GM23338 (cell line): Measurements from ENCODE around the gene PDE4B. TPM values are rescaled to one million over a fixed set of nuclear protein-coding genes. Genes with fewer than 3 reads are reported as not detected.

Experiments used
- ATAC-seq: fragments of 200-7000 bp; cut with Tn5 transposase; 3 replicates; pipeline ENCODE4 v1.9.1; 2020
- DNase-seq: peaks from one replicate; pipeline ENCODE4 v3.0.0-alpha.2; 2015; ENCODE audit warnings: low spot score
- H2AFZ ChIP-seq: fragments of 200-600 bp; sonication (generic); 2 replicates; pipeline ENCODE4 v1.8.0; 2016; ENCODE audit warnings: antibody characterized with exemption, mild to moderate bottlenecking, moderate library complexity
- H3F3A ChIP-seq: fragments of 200-600 bp; sonication (generic); replicated peaks from 2 replicates; pipeline ENCODE4 v1.8.0; 2017; ENCODE audit warnings: antibody characterized with exemption, mixed run types, low read depth
- H3K27ac ChIP-seq: fragments of 200-600 bp; sonication (generic); 2 replicates; pipeline ENCODE4 v1.6.1; 2016; ENCODE audit warnings: low read depth
- H3K27me3 ChIP-seq: fragments of 200-600 bp; sonication (generic); 2 replicates; pipeline ENCODE4 v1.8.0; 2016; ENCODE audit warnings: mild to moderate bottlenecking, mixed run types, moderate library complexity; ENCODE audit not compliant: insufficient read depth
- H3K36me3 ChIP-seq: fragments of 200-600 bp; sonication (generic); 2 replicates; pipeline ENCODE4 v1.8.0; 2016; ENCODE audit warnings: mild to moderate bottlenecking; ENCODE audit not compliant: insufficient read depth
- H3K4me1 ChIP-seq: fragments of 200-600 bp; sonication (generic); 2 replicates; pipeline ENCODE4 v1.8.0; 2016; ENCODE audit warnings: mild to moderate bottlenecking, moderate library complexity; ENCODE audit not compliant: insufficient read depth
- H3K4me2 ChIP-seq: fragments of 200-600 bp; sonication (generic); 2 replicates; pipeline ENCODE4 v1.7.1; 2017; ENCODE audit warnings: mixed run types
- H3K4me3 ChIP-seq: fragments of 200-600 bp; sonication (generic); 2 replicates; pipeline ENCODE4 v1.6.1; 2016; ENCODE audit warnings: mixed run types
- H3K79me2 ChIP-seq: fragments of 200-600 bp; sonication (generic); replicated peaks from 2 replicates; pipeline ENCODE4 v1.8.0; 2017; ENCODE audit warnings: mild to moderate bottlenecking; ENCODE audit not compliant: insufficient read depth
- H3K9me2 ChIP-seq: fragments of 200-600 bp; sonication (generic); 2 replicates; pipeline ENCODE4 v1.8.0; 2017; ENCODE audit not compliant: insufficient read depth
- H4K20me1 ChIP-seq: fragments of 200-600 bp; sonication (generic); replicated peaks from 2 replicates; pipeline ENCODE4 v1.8.0; 2017; ENCODE audit warnings: mild to moderate bottlenecking; ENCODE audit not compliant: insufficient read depth
- H3K27ac Mint-ChIP-seq: 2 replicates; pipeline ENCODE4 v1.8.0; 2020; ENCODE audit warnings: inconsistent platforms, mild to moderate bottlenecking, moderate library complexity, mixed read lengths
- H3K27me3 Mint-ChIP-seq: 3 replicates; pipeline ENCODE4 v1.8.0; 2022; ENCODE audit warnings: low read depth, mild to moderate bottlenecking, moderate library complexity, mixed read lengths, inconsistent platforms; ENCODE audit not compliant: insufficient read depth, poor library complexity
- H3K36me3 Mint-ChIP-seq: 3 replicates; pipeline ENCODE4 v1.8.0; 2021; ENCODE audit warnings: low read depth, mild to moderate bottlenecking, inconsistent platforms, moderate library complexity, mixed read lengths
- H3K4me1 Mint-ChIP-seq: 3 replicates; pipeline ENCODE4 v1.8.0; 2020; ENCODE audit warnings: mild to moderate bottlenecking, inconsistent platforms, mixed read lengths
- H3K4me3 Mint-ChIP-seq: 3 replicates; pipeline ENCODE4 v1.8.0; 2021; ENCODE audit warnings: moderate library complexity, mild to moderate bottlenecking, inconsistent platforms, mixed read lengths
- H3K9me3 Mint-ChIP-seq: 3 replicates; pipeline ENCODE4 v1.8.0; 2020; ENCODE audit warnings: moderate library complexity, mild to moderate bottlenecking, inconsistent platforms, mixed read lengths
- CREB1 ChIP-seq: fragments of 250-450 bp; sonication (Bioruptor Pico); IDR thresholded peaks from 2 replicates; pipeline ENCODE4 v1.5.0; 2020; ENCODE audit warnings: low read depth, mild to moderate bottlenecking, moderate library complexity
- CTCF ChIP-seq, 2 experiments: fragments of 200-600 bp in 1 of 2; sonication (generic) in 1 of 2; conservative IDR thresholded peaks; 2 replicates each; pipeline versions ENCODE4 v1.5.1 to v1.6.1; 2016 to 2017; ENCODE audit warnings: antibody characterized with exemption in 2 of 2, low read depth in 2 of 2, mild to moderate bottlenecking in 2 of 2, moderate library complexity in 1 of 2
- ETS1 ChIP-seq: IDR thresholded peaks from 2 replicates; pipeline ENCODE4 v1.6.1; 2016; ENCODE audit warnings: antibody characterized with exemption
- EZH2 ChIP-seq: fragments of 200-600 bp; sonication (generic); IDR thresholded peaks from one replicate; pipeline ENCODE4 v1.8.0; 2017; ENCODE audit warnings: antibody characterized with exemption, mild to moderate bottlenecking, low read depth; ENCODE audit not compliant: unreplicated experiment
- EZH2phosphoT487 ChIP-seq: fragments of 200-600 bp; sonication (generic); IDR thresholded peaks from one replicate; pipeline ENCODE4 v1.8.1; 2018; ENCODE audit warnings: antibody characterized with exemption; ENCODE audit not compliant: unreplicated experiment
- JUNB ChIP-seq: IDR thresholded peaks from one replicate; pipeline ENCODE4 v1.6.1; 2016; ENCODE audit warnings: antibody characterized with exemption; ENCODE audit not compliant: unreplicated experiment
- NANOG ChIP-seq: IDR thresholded peaks from 2 replicates; pipeline ENCODE4 v1.6.1; 2016; ENCODE audit warnings: antibody characterized with exemption, borderline replicate concordance
- ZNF114 ChIP-seq: fragments of 250-450 bp; sonication (Bioruptor Pico); IDR thresholded peaks from 2 replicates; pipeline ENCODE4 v1.5.0; 2020; ENCODE audit warnings: mild to moderate bottlenecking, moderate library complexity
- polyA plus RNA-seq: library from polyadenylated mRNA; unstranded; fragments of >200 nt; fragmentation: Nextera tagmentation; extraction: Ambion mirVana; gene quantifications from 2 replicates; pipeline ENCODE4 v1.2.1, GENCODE V29; 2016
- total RNA-seq: library from RNA; depleted of rRNA; stranded (reverse); fragments of >200 nt; shearing (Covaris generic); gene quantifications from 2 replicates; pipeline ENCODE4 v1.2.3, GENCODE V29; 2014
- TF ChIP-seq, protein P1 (sequence below): fragments of 250-450 bp; sonication (Bioruptor Pico); IDR thresholded peaks from 2 replicates; pipeline ENCODE4 v1.5.0; 2020; ENCODE audit warnings: mild to moderate bottlenecking, moderate library complexity

PDE4B gene
- total and polyA plus RNA-seq, 2 experiments from 2014 or later: 14.0 to 25.6 TPM

DNA sequence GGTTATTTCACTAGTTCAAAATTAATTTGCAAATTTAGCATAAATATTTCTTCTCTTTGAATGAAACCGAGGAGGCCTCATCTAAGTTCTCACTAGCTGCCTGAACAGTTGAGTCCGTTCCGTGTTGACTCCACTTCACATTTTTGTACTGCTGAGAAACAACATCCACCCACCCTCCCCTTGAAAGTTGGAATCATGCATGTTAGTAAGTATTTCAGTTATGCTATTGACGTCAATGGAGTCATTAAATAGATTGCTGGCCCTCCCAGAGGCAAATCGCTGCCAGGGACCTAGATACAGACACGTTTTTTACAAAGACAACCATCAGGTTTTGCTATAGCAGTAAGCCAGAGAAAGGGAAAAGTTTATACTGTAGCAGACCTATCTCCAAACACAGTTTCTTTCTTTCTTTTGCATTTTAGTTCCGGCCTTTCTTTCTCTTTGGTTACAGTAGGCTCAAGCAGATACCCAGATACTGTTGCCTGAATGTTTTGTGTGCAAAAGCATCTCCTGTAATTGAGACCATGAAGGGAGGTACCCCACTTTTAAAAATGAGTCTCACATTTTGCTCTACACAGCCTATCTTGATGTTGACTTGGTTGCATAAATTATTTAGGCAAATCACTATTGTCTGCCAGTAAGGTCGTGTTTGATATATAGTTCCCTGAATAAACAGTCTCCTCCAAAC, 478.7 kb downstream of the PDE4B start:
- H3K36me3 Mint-ChIP-seq: no peaks in the 10 kb centered on the region
- peak overlapping the region; percentile 54 for H3K4me2 ChIP-seq

DNA sequence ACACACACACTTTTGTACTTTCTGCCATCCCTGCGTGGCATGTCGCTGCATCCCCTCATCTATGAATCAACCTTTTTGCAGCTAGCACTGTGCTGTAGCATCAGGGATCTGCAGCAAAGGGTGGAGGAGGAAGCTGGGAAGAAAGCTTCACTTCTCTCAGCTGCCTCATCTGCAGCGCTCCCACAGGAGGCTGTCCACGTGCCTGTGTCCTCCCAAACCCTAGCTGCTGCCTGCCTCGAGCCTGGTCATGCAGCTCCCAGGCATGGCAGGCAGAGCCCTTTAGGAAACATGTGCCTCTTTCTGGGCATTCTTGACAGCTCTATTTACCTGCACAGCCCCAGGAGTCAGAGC, 479.2 kb downstream of the PDE4B start:
- no peak overlapping the region for H3K27ac Mint-ChIP-seq
- TF ChIP-seq ETS1 (no peak), EZH2 (no peak), ZNF114 (CRISPR knock-in tag) (no peak), CTCF (conservative IDR thresholded peaks at IDR 0.05; ENCODE audit: low read depth in 2 of 2) (no peak), NANOG (no peak), JUNB (no peak)
- TF ChIP-seq, protein P1, sequence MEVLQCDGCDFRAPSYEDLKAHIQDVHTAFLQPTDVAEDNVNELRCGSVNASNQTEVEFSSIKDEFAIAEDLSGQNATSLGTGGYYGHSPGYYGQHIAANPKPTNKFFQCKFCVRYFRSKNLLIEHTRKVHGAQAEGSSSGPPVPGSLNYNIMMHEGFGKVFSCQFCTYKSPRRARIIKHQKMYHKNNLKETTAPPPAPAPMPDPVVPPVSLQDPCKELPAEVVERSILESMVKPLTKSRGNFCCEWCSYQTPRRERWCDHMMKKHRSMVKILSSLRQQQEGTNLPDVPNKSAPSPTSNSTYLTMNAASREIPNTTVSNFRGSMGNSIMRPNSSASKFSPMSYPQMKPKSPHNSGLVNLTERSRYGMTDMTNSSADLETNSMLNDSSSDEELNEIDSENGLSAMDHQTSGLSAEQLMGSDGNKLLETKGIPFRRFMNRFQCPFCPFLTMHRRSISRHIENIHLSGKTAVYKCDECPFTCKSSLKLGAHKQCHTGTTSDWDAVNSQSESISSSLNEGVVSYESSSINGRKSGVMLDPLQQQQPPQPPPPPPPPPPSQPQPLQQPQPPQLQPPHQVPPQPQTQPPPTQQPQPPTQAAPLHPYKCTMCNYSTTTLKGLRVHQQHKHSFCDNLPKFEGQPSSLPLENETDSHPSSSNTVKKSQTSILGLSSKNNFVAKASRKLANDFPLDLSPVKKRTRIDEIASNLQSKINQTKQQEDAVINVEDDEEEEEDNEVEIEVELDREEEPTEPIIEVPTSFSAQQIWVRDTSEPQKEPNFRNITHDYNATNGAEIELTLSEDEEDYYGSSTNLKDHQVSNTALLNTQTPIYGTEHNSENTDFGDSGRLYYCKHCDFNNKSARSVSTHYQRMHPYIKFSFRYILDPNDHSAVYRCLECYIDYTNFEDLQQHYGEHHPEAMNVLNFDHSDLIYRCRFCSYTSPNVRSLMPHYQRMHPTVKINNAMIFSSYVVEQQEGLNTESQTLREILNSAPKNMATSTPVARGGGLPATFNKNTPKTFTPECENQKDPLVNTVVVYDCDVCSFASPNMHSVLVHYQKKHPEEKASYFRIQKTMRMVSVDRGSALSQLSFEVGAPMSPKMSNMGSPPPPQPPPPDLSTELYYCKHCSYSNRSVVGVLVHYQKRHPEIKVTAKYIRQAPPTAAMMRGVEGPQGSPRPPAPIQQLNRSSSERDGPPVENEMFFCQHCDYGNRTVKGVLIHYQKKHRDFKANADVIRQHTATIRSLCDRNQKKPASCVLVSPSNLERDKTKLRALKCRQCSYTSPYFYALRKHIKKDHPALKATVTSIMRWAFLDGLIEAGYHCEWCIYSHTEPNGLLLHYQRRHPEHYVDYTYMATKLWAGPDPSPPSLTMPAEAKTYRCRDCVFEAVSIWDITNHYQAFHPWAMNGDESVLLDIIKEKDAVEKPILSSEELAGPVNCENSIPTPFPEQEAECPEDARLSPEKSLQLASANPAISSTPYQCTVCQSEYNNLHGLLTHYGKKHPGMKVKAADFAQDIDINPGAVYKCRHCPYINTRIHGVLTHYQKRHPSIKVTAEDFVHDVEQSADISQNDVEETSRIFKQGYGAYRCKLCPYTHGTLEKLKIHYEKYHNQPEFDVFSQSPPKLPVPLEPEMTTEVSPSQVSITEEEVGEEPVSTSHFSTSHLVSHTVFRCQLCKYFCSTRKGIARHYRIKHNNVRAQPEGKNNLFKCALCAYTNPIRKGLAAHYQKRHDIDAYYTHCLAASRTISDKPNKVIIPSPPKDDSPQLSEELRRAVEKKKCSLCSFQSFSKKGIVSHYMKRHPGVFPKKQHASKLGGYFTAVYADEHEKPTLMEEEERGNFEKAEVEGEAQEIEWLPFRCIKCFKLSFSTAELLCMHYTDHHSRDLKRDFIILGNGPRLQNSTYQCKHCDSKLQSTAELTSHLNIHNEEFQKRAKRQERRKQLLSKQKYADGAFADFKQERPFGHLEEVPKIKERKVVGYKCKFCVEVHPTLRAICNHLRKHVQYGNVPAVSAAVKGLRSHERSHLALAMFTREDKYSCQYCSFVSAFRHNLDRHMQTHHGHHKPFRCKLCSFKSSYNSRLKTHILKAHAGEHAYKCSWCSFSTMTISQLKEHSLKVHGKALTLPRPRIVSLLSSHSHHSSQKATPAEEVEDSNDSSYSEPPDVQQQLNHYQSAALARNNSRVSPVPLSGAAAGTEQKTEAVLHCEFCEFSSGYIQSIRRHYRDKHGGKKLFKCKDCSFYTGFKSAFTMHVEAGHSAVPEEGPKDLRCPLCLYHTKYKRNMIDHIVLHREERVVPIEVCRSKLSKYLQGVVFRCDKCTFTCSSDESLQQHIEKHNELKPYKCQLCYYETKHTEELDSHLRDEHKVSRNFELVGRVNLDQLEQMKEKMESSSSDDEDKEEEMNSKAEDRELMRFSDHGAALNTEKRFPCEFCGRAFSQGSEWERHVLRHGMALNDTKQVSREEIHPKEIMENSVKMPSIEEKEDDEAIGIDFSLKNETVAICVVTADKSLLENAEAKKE: no peak
- 0 out of 2 replicates have a peak overlapping the region, but pooled peaks have one; percentile 4 for H3K27ac ChIP-seq

More for the DNA sequence above, 478.7 kb downstream of the PDE4B start:
- Histone ChIP-seq H3F3A (no peaks in the 10 kb centered on the region), H3K9me2 (no peaks in the 10 kb centered on the region), H2AFZ (peak overlapping the region; percentile 4; the same call in 1 of the 2 replicates), H3K27me3 (no peaks in the 10 kb centered on the region), H4K20me1 (no peaks in the 10 kb centered on the region), H3K27ac (0 out of 2 replicates have a peak overlapping the region, but pooled peaks have one; percentile 4), H3K4me1 (peaks cover 28% of the 10 kb centered on the region), H3K4me3 (no peak overlapping the region), H3K36me3 (no peaks in the 10 kb centered on the region), H3K79me2 (no peaks in the 10 kb centered on the region)
- H3K4me1 Mint-ChIP-seq: peaks cover 39% of the 10 kb centered on the region
- ATAC-seq: peak; percentile 80
- no peak for TF ChIP-seq EZH2phosphoT487
- TF ChIP-seq ETS1: no peak
- TF ChIP-seq CREB1 (CRISPR knock-in tag): peak; percentile 65
- peak; percentile 74 for DNase-seq
- no peaks in the 10 kb centered on the region; the same call in 2 of the 3 replicates for H3K9me3 Mint-ChIP-seq
- H3K27me3 Mint-ChIP-seq: peaks cover 8% of the 10 kb centered on the region
- no peak overlapping the region; the same call in 2 of the 3 replicates for H3K4me3 Mint-ChIP-seq
- peak overlapping the region; percentile 79 for H3K27ac Mint-ChIP-seq

More for the DNA sequence above, 479.2 kb downstream of the PDE4B start:
- DNase-seq (no peak), ATAC-seq (peak; percentile 38; the same call in 2 of the 3 replicates)
- no peaks in the 10 kb centered on the region for H4K20me1 ChIP-seq
- peak overlapping the region; percentile 4 for H2AFZ ChIP-seq
- H3K4me3 ChIP-seq: no peak overlapping the region
- H3K79me2 ChIP-seq: no peaks in the 10 kb centered on the region
- no peaks in the 10 kb centered on the region for H3K36me3 Mint-ChIP-seq
- peak overlapping the region; percentile 54 for H3K4me2 ChIP-seq
- H3F3A ChIP-seq: no peaks in the 10 kb centered on the region
- H3K4me3 Mint-ChIP-seq: no peak overlapping the region; the same call in 2 of the 3 replicates
- peaks cover 8% of the 10 kb centered on the region for H3K27me3 Mint-ChIP-seq
- no peaks in the 10 kb centered on the region for H3K27me3 ChIP-seq
- no peaks in the 10 kb centered on the region for H3K36me3 ChIP-seq
- H3K4me1 Mint-ChIP-seq: peaks cover 39% of the 10 kb centered on the region
- peaks cover 28% of the 10 kb centered on the region for H3K4me1 ChIP-seq
- H3K9me3 Mint-ChIP-seq: no peaks in the 10 kb centered on the region; the same call in 2 of the 3 replicates
- no peaks in the 10 kb centered on the region for H3K9me2 ChIP-seq
